Measurements from ENCODE around the gene LILRB5.
"Not testable (repeated sequence)": the region's sequence is repeated elsewhere in the genome, so short reads cannot be mapped to it uniquely, and the experiment has no call there.

GRCh38 chr19:54280025-54280424 lies 23.0 kb upstream of the LILRB5 start:
- TF ChIP-seq FOXP2 (optimal IDR thresholded peaks at IDR 0.05; ENCODE audit: control extremely low read depth, extremely low read length, insufficient read depth); POLR2AphosphoS5 (IDR thresholded peaks at IDR 0.05; ENCODE audit: borderline replicate concordance, low read depth, low read length); EZH2 (IDR thresholded peaks at IDR 0.05): not testable (repeated sequence)

Measured in SK-N-MC (cell line).